H1 (cell line): ENCODE measurements around the gene RELCH. TPM values are rescaled to one million over a fixed set of nuclear protein-coding genes. Genes with fewer than 3 reads are reported as not detected.

Source experiments
- SUZ12 ChIP-seq: fragments of 200-600 bp; sonication (generic); IDR thresholded peaks from 2 replicates; pipeline ENCODE4 v1.6.1; 2012; ENCODE audit warnings: mild to moderate bottlenecking, inconsistent platforms, low read length, moderate library complexity, mixed read lengths
- polyA plus RNA-seq, 7 experiments: library from polyadenylated mRNA; depleted of rRNA in 3 of 7; stranded (reverse) in 5 of 7; unstranded in 2 of 7; fragments of >200 nt in 5 of 7; fragments of 200-250 nt in 2 of 7; gene quantifications; 1 replicate in 5 of 7; 2 replicates in 1 of 7; 4 replicates in 1 of 7; pipeline versions ENCODE4 v1.2.1 to v1.2.3, GENCODE V29; 2011 to 2013; ENCODE audit warnings: missing spikeins in 2 of 7, mixed read lengths in 2 of 7
- total RNA-seq: library from RNA; stranded (reverse); fragmentation: NEBNext Ultra II Directional; extraction: Animal tissue kit (Norgen Biotek cat#: 25700); gene quantifications from 2 replicates; pipeline ENCODE4 v1.2.1, GENCODE V29; 2021

Gene RELCH
- total and polyA plus RNA-seq, 2 of the 8 experiments (the other 6 are each of a cell fraction or from before 2014, with no cell fraction given) = 7.3 to 26.9 TPM

DNA sequence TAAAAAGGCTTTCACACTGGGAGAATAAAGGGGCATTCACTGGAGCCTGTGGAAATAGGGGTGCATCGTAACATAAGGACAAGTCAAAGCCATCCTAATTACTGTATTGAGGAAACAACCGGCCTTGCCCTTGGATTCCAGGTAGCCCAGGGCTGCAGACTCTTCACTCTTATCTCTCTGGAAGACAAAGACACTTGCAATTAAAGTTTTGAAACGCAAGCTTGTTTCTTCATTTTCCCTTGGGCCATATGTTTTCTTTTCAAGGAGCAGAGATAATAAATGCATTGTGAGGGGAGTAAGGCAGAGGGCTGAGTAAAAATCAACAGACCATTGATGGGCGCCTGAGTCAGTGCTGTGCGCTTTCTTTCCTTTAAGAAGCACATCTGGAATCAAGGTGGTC, 149.6 kb downstream of the RELCH start (continued):
- no peak for TF ChIP-seq SUZ12
